Activated CD8-positive, alpha-beta T cell treated with anti-CD3 and anti-CD28 coated beads for 36 hours (primary cell): ENCODE data around the gene MEOX1. TPM values are rescaled to one million over a fixed set of nuclear protein-coding genes. Genes with fewer than 3 reads are reported as not detected.

ENCODE experiments used
- ATAC-seq: fragments of 200-7000 bp; cut with Tn5 transposase; one replicate; pipeline ENCODE4 v1.10.0; 2021; ENCODE audit warnings: mild to moderate bottlenecking, moderate library complexity
- CTCF ChIA-PET: fragments of 350-600 bp; sonication (Branson Sonifier 250); formaldehyde crosslinking; loops from one replicate; lab custom pipeline; 2021; ENCODE audit warnings: antibody characterized with exemption; lab: Charles Lee
- POLR2A ChIA-PET: fragments of 350-600 bp; sonication (Branson Sonifier 250); formaldehyde crosslinking; loops from one replicate; lab custom pipeline; 2021; ENCODE audit warnings: antibody characterized with exemption; lab: Charles Lee
- DNase-seq: peaks from one replicate; pipeline ENCODE4 v3.0.0-alpha.2; 2020
- H3K27ac Mint-ChIP-seq: one replicate; pipeline ENCODE4 v1.8.0; 2021; ENCODE audit warnings: mild to moderate bottlenecking, mixed read lengths
- H3K27me3 Mint-ChIP-seq: one replicate; pipeline ENCODE4 v1.8.0; 2021; ENCODE audit warnings: mixed read lengths
- H3K36me3 Mint-ChIP-seq: one replicate; pipeline ENCODE4 v1.8.0; 2021; ENCODE audit warnings: low read depth, mixed read lengths
- H3K4me1 Mint-ChIP-seq: one replicate; pipeline ENCODE4 v1.8.0; 2021; ENCODE audit warnings: low read depth, mixed read lengths
- H3K4me3 Mint-ChIP-seq: one replicate; pipeline ENCODE4 v1.8.0; 2021; ENCODE audit warnings: mild to moderate bottlenecking, moderate library complexity, mixed read lengths
- H3K9me3 Mint-ChIP-seq: one replicate; pipeline ENCODE4 v1.8.0; 2021; ENCODE audit warnings: mixed read lengths
- intact Hi-C: fragments of 100-400 bp; cut with micrococcal nuclease; formaldehyde crosslinking; loops from one replicate; pipeline ENCODE4 v1.10.0; 2022
- total RNA-seq, 2 experiments: library from RNA; stranded (reverse); gene quantifications; one replicate each; pipeline ENCODE4 v1.2.3, GENCODE V29; 2021
- TF ChIP-seq, protein P1 (sequence below): fragments of 200-600 bp; IDR thresholded peaks from one replicate; pipeline ENCODE4 v1.8.0; 2022; ENCODE audit warnings: antibody characterized with exemption, mild to moderate bottlenecking

MEOX1 gene
- total RNA-seq, 2 experiments from 2014 or later = 0.45 to 0.47 TPM

DNA sequence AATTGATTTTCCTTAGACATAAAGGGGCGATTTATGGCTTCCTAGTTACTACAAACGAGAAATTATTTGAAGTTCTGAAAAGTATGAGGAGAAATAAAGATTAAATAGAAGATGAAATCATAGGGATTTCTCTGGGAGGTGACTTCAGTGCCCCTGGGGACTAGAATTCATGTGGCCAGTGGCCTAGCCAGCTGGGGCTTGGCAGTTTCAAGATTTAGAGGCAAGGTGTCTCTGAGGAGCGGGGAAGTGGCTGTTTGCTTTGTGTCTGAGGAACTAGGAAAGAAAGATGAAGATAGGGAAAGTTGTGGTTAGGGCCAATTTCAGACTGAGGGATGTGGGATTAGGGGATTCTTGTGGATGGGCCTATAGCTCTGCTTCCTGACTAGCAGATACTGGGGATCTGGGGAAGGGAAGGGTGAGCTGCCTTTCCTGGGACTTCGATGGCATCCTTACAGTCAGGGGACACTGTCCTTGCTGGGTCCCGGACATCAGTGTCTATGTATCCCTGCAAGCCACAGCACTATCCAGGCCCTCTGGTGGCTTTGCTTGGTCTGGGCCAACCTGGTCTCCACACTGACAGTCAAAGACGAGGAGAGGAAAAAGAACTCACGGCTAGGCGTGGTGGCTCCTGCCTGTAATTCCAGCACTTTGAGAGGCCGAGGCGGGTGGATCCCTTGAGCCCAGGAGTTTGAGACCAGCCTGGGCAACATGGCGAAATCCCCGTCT, 22.4 kb upstream of the MEOX1 start:
- ChIA-PET POLR2A (interaction anchor here (0.9 kb wide), 1 partner anchor 82 kb away, joined by 3 read pairs; no protein-coding TSS in a partner anchor), CTCF (interaction anchor here (0.7 to 21.1 kb wide), 4 partner anchors 8 to 77 kb away, joined by 3 to 661 read pairs (median 15); partner anchors contain the start of gene SOST)
- H3K27me3 Mint-ChIP-seq = no peaks in the 10 kb centered on the region
- DNase-seq (no peak), ATAC-seq (no peak)
- H3K4me1 Mint-ChIP-seq = no peaks in the 10 kb centered on the region
- H3K27ac Mint-ChIP-seq = no peak overlapping the region
- intact Hi-C loops = no loop called here
- TF ChIP-seq, protein P1, sequence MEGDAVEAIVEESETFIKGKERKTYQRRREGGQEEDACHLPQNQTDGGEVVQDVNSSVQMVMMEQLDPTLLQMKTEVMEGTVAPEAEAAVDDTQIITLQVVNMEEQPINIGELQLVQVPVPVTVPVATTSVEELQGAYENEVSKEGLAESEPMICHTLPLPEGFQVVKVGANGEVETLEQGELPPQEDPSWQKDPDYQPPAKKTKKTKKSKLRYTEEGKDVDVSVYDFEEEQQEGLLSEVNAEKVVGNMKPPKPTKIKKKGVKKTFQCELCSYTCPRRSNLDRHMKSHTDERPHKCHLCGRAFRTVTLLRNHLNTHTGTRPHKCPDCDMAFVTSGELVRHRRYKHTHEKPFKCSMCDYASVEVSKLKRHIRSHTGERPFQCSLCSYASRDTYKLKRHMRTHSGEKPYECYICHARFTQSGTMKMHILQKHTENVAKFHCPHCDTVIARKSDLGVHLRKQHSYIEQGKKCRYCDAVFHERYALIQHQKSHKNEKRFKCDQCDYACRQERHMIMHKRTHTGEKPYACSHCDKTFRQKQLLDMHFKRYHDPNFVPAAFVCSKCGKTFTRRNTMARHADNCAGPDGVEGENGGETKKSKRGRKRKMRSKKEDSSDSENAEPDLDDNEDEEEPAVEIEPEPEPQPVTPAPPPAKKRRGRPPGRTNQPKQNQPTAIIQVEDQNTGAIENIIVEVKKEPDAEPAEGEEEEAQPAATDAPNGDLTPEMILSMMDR = no peak
- H3K36me3 Mint-ChIP-seq = no peaks in the 10 kb centered on the region
- no peak overlapping the region for H3K4me3 Mint-ChIP-seq
- no peaks in the 10 kb centered on the region for H3K9me3 Mint-ChIP-seq

DNA sequence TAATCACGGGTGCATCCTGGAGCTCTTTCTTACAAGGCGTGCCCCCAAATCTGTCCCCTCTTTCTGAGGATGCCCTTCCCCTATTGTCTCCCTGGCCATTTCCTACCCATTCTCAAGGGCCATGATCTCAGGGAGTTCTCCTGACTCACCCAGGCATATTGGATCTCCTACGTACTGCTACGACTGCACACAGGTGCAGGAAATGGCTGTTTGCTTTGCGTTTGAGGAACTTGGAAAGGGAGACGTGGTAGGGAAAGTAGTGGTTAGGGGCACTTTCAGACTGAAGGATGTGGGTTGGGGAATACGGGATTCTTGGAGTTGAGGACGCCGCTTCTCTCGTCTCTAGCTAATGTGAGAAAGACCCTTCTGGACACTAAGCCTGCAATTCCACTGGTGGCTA, 18.7 kb upstream of the MEOX1 start:
- no peaks in the 10 kb centered on the region for H3K9me3 Mint-ChIP-seq
- H3K27me3 Mint-ChIP-seq = no peaks in the 10 kb centered on the region
- DNase-seq (no peak), ATAC-seq (no peak)
- no peak overlapping the region for H3K27ac Mint-ChIP-seq
- intact Hi-C loops = no loop called here
- CTCF ChIA-PET = interaction anchor here (0.8 to 1.1 kb wide), 3 partner anchors 58 to 134 kb away, joined by 3 read pairs; no protein-coding TSS in a partner anchor
- no peaks in the 10 kb centered on the region for H3K36me3 Mint-ChIP-seq
- H3K4me3 Mint-ChIP-seq = no peak overlapping the region
- POLR2A ChIA-PET = no interaction called here
- H3K4me1 Mint-ChIP-seq = peaks cover 5% of the 10 kb centered on the region
- TF ChIP-seq, protein P1 = no peak

DNA sequence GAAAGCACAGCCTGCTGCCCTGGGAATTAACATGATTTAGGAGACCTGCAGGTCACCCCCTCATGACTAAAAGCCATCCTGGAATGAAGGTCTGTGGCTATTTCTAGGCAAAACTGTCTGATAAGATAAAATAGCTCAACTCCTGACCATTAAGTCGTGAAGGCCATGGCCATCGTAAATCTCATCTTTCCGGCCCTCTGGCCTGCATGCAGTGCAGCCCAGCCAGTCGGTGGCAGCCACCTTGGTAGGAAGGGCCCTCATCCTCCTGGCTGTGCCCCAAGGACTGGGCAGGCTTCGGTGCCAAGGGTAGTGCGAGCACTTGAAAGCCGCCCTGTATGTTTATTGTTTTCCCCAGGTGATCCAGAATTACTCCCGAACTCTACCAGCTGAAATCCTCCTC, 18.2 kb upstream of the MEOX1 start:
- intact Hi-C loops = no loop called here
- CTCF ChIA-PET = interaction anchor here (0.8 kb wide), 2 partner anchors 59 to 133 kb away, joined by 3 read pairs; no protein-coding TSS in a partner anchor
- H3K36me3 Mint-ChIP-seq = no peaks in the 10 kb centered on the region
- TF ChIP-seq, protein P1 = no peak
- POLR2A ChIA-PET = no interaction called here
- H3K9me3 Mint-ChIP-seq = no peaks in the 10 kb centered on the region
- H3K27me3 Mint-ChIP-seq = peaks cover 3% of the 10 kb centered on the region
- H3K4me1 Mint-ChIP-seq = peaks cover 5% of the 10 kb centered on the region
- DNase-seq (no peak), ATAC-seq (no peak)
- H3K4me3 Mint-ChIP-seq = no peak overlapping the region
- no peak overlapping the region for H3K27ac Mint-ChIP-seq

DNA sequence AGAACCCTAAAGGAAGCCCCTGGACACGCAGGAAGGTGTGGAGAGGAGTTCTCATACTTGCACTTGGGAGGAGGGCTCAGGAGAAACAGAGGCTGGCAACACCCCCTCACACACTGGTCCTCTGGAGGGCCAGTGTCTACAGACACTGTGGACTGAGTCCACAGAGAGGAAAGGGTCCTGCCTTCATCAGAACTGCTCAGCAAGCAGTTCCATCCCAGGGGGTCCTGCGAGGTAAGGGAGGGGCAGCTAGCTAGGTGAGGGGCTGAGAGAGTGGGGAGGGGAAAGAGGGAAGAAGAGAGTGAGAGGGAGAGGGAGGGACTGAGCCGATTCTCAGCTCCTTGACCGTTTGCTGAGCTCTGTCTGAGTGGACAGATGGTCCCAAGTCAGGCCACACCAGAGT, 17.7 kb upstream of the MEOX1 start:
- H3K4me3 Mint-ChIP-seq = no peak overlapping the region
- peaks cover 5% of the 10 kb centered on the region for H3K4me1 Mint-ChIP-seq
- ChIA-PET POLR2A (no interaction called here), CTCF (interaction anchor here (0.8 kb wide), 1 partner anchor 133 kb away, joined by 3 read pairs; no protein-coding TSS in a partner anchor)
- TF ChIP-seq, protein P1 = no peak
- H3K27ac Mint-ChIP-seq = no peak overlapping the region
- no peaks in the 10 kb centered on the region for H3K9me3 Mint-ChIP-seq
- peaks cover 3% of the 10 kb centered on the region for H3K27me3 Mint-ChIP-seq
- intact Hi-C loops = no loop called here
- ATAC-seq (no peak), DNase-seq (no peak)
- no peaks in the 10 kb centered on the region for H3K36me3 Mint-ChIP-seq

DNA sequence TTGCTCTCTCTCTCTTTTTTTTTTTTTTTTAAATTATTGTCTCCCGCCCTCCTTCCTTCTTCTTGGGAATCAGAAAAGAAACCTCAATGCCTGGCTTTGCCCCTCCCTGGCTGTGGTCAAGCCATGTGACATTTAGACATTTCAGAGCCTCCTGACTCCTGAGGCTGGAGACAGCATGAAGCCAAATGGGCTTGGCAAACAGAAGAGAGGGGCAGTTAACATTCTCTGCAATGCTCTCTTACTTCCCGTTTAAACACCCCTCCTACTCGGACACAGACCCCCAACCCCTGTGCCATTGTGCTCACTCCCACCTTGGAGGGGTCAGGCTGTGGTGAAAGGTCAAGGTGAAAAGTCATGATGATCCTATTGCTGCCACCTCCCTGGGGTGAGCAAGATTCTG, 14.7 kb upstream of the MEOX1 start:
- H3K4me3 Mint-ChIP-seq = no peak overlapping the region
- no peaks in the 10 kb centered on the region for H3K36me3 Mint-ChIP-seq
- no peak for ATAC-seq
- intact Hi-C loops = no loop called here
- CTCF ChIA-PET = interaction anchor here (1.1 kb wide), 1 partner anchor 129 kb away, joined by 3 read pairs; no protein-coding TSS in a partner anchor
- POLR2A ChIA-PET = interaction anchor here (0.6 to 0.8 kb wide), 2 partner anchors 100 to 640 kb away, joined by 3 read pairs; no protein-coding TSS in a partner anchor
- H3K4me1 Mint-ChIP-seq = peaks cover 5% of the 10 kb centered on the region
- no peak overlapping the region for H3K27ac Mint-ChIP-seq
- no peaks in the 10 kb centered on the region for H3K9me3 Mint-ChIP-seq
- DNase-seq = no peak
- H3K27me3 Mint-ChIP-seq = peaks cover 3% of the 10 kb centered on the region
- TF ChIP-seq, protein P1 = no peak
